G401.6 (cell line): ENCODE measurements around the gene ZNF628.

ENCODE experiments used
- FAIRE-seq: peaks from 2 replicates; lab custom pipeline; 2012; peaks lifted over from hg19 to GRCh38; lab: Jason Lieb, UNC

ZNF628 gene

GRCh38 chr19:55530996-55531395, 54.6 kb downstream of the ZNF628 start:
- no peak for FAIRE-seq
